H9 (cell line): Measurements from ENCODE around the gene ADTRP. TPM values are rescaled to one million over a fixed set of nuclear protein-coding genes. Genes with fewer than 3 reads are reported as not detected.

Source experiments
- DNase-seq: peaks from one replicate; pipeline ENCODE4 v3.0.0-alpha.2; 2017
- H2AFZ ChIP-seq: one replicate; pipeline ENCODE4 v1.6.1; 2013; ENCODE audit warnings: mild to moderate bottlenecking, low read length, control low read depth, moderate library complexity
- H2AK5ac ChIP-seq: 2 replicates; pipeline ENCODE4 v1.6.1; 2013; ENCODE audit warnings: low read length, control low read depth, mixed read lengths; ENCODE audit not compliant: insufficient read length
- H2BK120ac ChIP-seq: one replicate; pipeline ENCODE4 v1.6.1; 2013; ENCODE audit warnings: low read depth, mild to moderate bottlenecking, low read length, control low read depth, inconsistent platforms; ENCODE audit not compliant: poor library complexity, severe bottlenecking
- H2BK12ac ChIP-seq: 2 replicates; pipeline ENCODE4 v1.6.1; 2013; ENCODE audit warnings: low read length, control low read depth, mixed read lengths, low read depth; ENCODE audit not compliant: insufficient read length
- H2BK15ac ChIP-seq: 2 replicates; pipeline ENCODE4 v1.6.1; 2013; ENCODE audit warnings: low read depth, low read length, control low read depth
- H2BK20ac ChIP-seq: one replicate; pipeline ENCODE4 v1.6.1; 2013; ENCODE audit warnings: low read depth, mild to moderate bottlenecking, low read length, control low read depth, inconsistent platforms; ENCODE audit not compliant: poor library complexity, severe bottlenecking
- H2BK5ac ChIP-seq: 2 replicates; pipeline ENCODE4 v1.6.1; 2013; ENCODE audit warnings: low read length, control low read depth, mixed read lengths; ENCODE audit not compliant: insufficient read length
- H3K14ac ChIP-seq: 2 replicates; pipeline ENCODE4 v1.6.1; 2013; ENCODE audit warnings: low read length, control low read depth; ENCODE audit not compliant: insufficient read depth
- H3K18ac ChIP-seq: 2 replicates; pipeline ENCODE4 v1.6.1; 2013; ENCODE audit warnings: low read depth, mild to moderate bottlenecking, mixed read lengths, low read length, control low read depth; ENCODE audit not compliant: insufficient read length
- H3K23ac ChIP-seq: 2 replicates; pipeline ENCODE4 v1.6.1; 2013; ENCODE audit warnings: low read length, control low read depth, mixed read lengths, low read depth; ENCODE audit not compliant: insufficient read length
- H3K23me2 ChIP-seq: 2 replicates; pipeline ENCODE4 v1.6.1; 2013; ENCODE audit warnings: low read depth, mild to moderate bottlenecking, mixed read lengths, low read length, control low read depth; ENCODE audit not compliant: insufficient read length, poor library complexity, severe bottlenecking
- H3K27ac ChIP-seq: 2 replicates; pipeline ENCODE4 v1.5.1; 2013; ENCODE audit warnings: low read length, control low read depth, mixed read lengths, low read depth; ENCODE audit not compliant: insufficient read length
- H3K27me3 ChIP-seq: 2 replicates; pipeline ENCODE4 v1.6.1; 2013; ENCODE audit warnings: low read length, control low read depth, inconsistent platforms; ENCODE audit not compliant: insufficient read depth
- H3K4ac ChIP-seq: 2 replicates; pipeline ENCODE4 v1.6.1; 2013; ENCODE audit warnings: low read depth, mild to moderate bottlenecking, control low read depth, inconsistent platforms, low read length, moderate library complexity
- H3K4me1 ChIP-seq: 2 replicates; pipeline ENCODE4 v1.6.1; 2013; ENCODE audit warnings: low read length, control low read depth, inconsistent platforms; ENCODE audit not compliant: insufficient read depth
- H3K4me2 ChIP-seq: 2 replicates; pipeline ENCODE4 v1.6.1; 2013; ENCODE audit warnings: low read length, control low read depth, mixed read lengths; ENCODE audit not compliant: insufficient read length, insufficient read depth
- H3K56ac ChIP-seq: 2 replicates; pipeline ENCODE4 v1.6.1; 2013; ENCODE audit warnings: low read depth, mild to moderate bottlenecking, mixed read lengths, low read length, control low read depth; ENCODE audit not compliant: insufficient read length
- H3K79me1 ChIP-seq: 2 replicates; pipeline ENCODE4 v1.6.1; 2013; ENCODE audit warnings: low read depth, mild to moderate bottlenecking, moderate library complexity, low read length, control low read depth, inconsistent platforms; ENCODE audit not compliant: insufficient read depth, poor library complexity, severe bottlenecking
- H3K79me2 ChIP-seq: 2 replicates; pipeline ENCODE4 v1.6.1; 2013; ENCODE audit warnings: low read length, control low read depth, inconsistent platforms; ENCODE audit not compliant: insufficient read depth
- H3K9ac ChIP-seq: 2 replicates; pipeline ENCODE4 v1.6.1; 2013; ENCODE audit warnings: low read length, control low read depth, mixed read lengths; ENCODE audit not compliant: insufficient read length; ENCODE audit errors: extremely low read depth
- H3K9me3 ChIP-seq: one replicate; pipeline ENCODE4 v1.6.1; 2013; ENCODE audit warnings: low read depth, low read length, inconsistent platforms; ENCODE audit not compliant: control insufficient read depth
- H3T11ph ChIP-seq: one replicate; pipeline ENCODE4 v1.6.1; 2013; ENCODE audit warnings: mild to moderate bottlenecking, low read length, control low read depth, inconsistent platforms
- H4K20me1 ChIP-seq: one replicate; pipeline ENCODE4 v1.6.1; 2013; ENCODE audit not compliant: control insufficient read depth, insufficient read length, insufficient read depth
- H4K5ac ChIP-seq: 2 replicates; pipeline ENCODE4 v1.6.1; 2013; ENCODE audit warnings: low read depth, mild to moderate bottlenecking, mixed read lengths, low read length, control low read depth; ENCODE audit not compliant: insufficient read length
- H4K8ac ChIP-seq: replicated peaks from 2 replicates; pipeline ENCODE4 v1.6.1; 2013; ENCODE audit warnings: low read length, control low read depth, mixed read lengths, low read depth; ENCODE audit not compliant: insufficient read length
- H4K91ac ChIP-seq: 2 replicates; pipeline ENCODE4 v1.6.1; 2013; ENCODE audit warnings: low read depth, mild to moderate bottlenecking, moderate library complexity, mixed read lengths, low read length, control low read depth; ENCODE audit not compliant: insufficient read length
- H3K27ac Mint-ChIP-seq, 3 experiments: 2 replicates in 2 of 3; 3 replicates in 1 of 3; pipeline ENCODE4 v1.8.0; 2020 to 2021; ENCODE audit warnings: mixed read lengths in 3 of 3, mild to moderate bottlenecking in 1 of 3, moderate library complexity in 1 of 3
- H3K27me3 Mint-ChIP-seq: 2 replicates; pipeline ENCODE4 v1.8.0; 2021; ENCODE audit warnings: low read depth, mild to moderate bottlenecking, moderate library complexity, mixed read lengths
- H3K36me3 Mint-ChIP-seq, 3 experiments: 2 replicates in 2 of 3; 3 replicates in 1 of 3; pipeline ENCODE4 v1.8.0; 2020 to 2021; ENCODE audit warnings: low read depth in 3 of 3, mixed read lengths in 3 of 3; ENCODE audit not compliant: insufficient read depth in 1 of 3
- H3K4me1 Mint-ChIP-seq, 2 experiments: 2 replicates each; pipeline ENCODE4 v1.8.0; 2020; ENCODE audit warnings: mixed read lengths in 2 of 2
- H3K4me3 Mint-ChIP-seq, 2 experiments: 2 replicates in 1 of 2; 3 replicates in 1 of 2; pipeline ENCODE4 v1.8.0; 2020 to 2021; ENCODE audit warnings: mild to moderate bottlenecking in 2 of 2, mixed read lengths in 2 of 2, moderate library complexity in 1 of 2
- H3K9me3 Mint-ChIP-seq, 2 experiments: 2 replicates in 1 of 2; 3 replicates in 1 of 2; pipeline ENCODE4 v1.8.0; 2020; ENCODE audit warnings: mild to moderate bottlenecking in 2 of 2, mixed read lengths in 2 of 2, moderate library complexity in 1 of 2
- WGBS: extraction: QIAGEN DNeasy Blood & Tissue Kit; methylation state at CpG from one replicate; pipeline ENCODE4 v1.1.7; 2013; ENCODE audit warnings: missing lambda C conversion rate, low lambda C conversion rate, mixed read lengths; ENCODE audit not compliant: insufficient read length; ENCODE audit errors: extremely low coverage; 5-methylcytosine and 5-hydroxymethylcytosine counted together
- total RNA-seq: library from RNA; stranded (reverse); gene quantifications from 2 replicates; pipeline ENCODE4 v1.2.1, GENCODE V29; 2021
- TF ChIP-seq, protein P1 (sequence below): fragments of 200-600 bp; sonication (generic); conservative IDR thresholded peaks from 3 replicates; pipeline ENCODE4 v1.8.0; 2021; ENCODE audit warnings: antibody characterized with exemption, mild to moderate bottlenecking

Gene ADTRP
- total RNA-seq, 1 experiment from 2014 or later = not detected

DNA sequence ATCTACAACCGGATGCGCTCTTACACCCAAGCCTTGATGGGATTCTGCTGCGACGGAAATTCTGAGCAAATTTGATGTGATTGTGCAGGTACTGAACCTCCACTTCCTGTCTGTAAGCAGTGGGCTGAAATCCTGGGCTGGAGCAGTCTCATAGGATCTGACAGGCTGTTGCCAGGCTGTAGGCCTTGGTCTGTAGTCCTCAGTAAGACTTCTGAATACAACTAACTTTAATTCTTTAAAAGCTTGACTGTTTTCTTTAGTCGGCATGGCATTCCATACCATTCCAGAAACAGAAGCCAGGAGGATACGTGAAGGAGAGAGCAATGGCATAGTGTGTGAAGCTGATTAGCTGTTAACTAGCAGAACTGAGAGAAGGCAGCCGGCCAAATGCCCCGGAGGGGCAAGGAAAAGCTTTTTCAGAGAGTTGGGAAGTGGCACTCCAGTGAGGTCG lies 68.3 kb downstream of the ADTRP start:
- Mint-ChIP-seq H3K9me3 (peaks cover 3 to 5% of the 10 kb centered on the region in 2 experiments; a peak in 2 of 5 replicates), H3K4me3 (no peak overlapping the region), H3K4me1 (peaks cover 7 to 10% of the 10 kb centered on the region in 2 experiments; a peak in 3 of 4 replicates), H3K27me3 (no peaks in the 10 kb centered on the region; the same call in 1 of the 2 replicates), H3K27ac (peak overlapping the region in 1 of 3 experiments; percentile 24; a peak in 1 of 7 replicates), H3K36me3 (peaks cover 0 to 3% (median 0%) of the 10 kb centered on the region in 3 experiments; a peak in 1 of 7 replicates)
- H2BK5ac ChIP-seq = no peak overlapping the region
- no peak overlapping the region for H3K4me2 ChIP-seq
- no peak overlapping the region for H2BK12ac ChIP-seq
- H2AK5ac ChIP-seq = no peak overlapping the region
- H4K20me1 ChIP-seq = no peaks in the 10 kb centered on the region
- H3K14ac ChIP-seq = no peak overlapping the region
- no peak overlapping the region for H2BK120ac ChIP-seq
- H3K23me2 ChIP-seq = no peaks in the 10 kb centered on the region
- H4K5ac ChIP-seq = no peak overlapping the region
- DNase-seq = no peak
- H3T11ph ChIP-seq = no peak overlapping the region
- H3K9me3 ChIP-seq = no peaks in the 10 kb centered on the region
- no peak overlapping the region for H3K23ac ChIP-seq
- no peak overlapping the region for H3K4ac ChIP-seq
- no peak overlapping the region for H4K91ac ChIP-seq
- TF ChIP-seq, protein P1, sequence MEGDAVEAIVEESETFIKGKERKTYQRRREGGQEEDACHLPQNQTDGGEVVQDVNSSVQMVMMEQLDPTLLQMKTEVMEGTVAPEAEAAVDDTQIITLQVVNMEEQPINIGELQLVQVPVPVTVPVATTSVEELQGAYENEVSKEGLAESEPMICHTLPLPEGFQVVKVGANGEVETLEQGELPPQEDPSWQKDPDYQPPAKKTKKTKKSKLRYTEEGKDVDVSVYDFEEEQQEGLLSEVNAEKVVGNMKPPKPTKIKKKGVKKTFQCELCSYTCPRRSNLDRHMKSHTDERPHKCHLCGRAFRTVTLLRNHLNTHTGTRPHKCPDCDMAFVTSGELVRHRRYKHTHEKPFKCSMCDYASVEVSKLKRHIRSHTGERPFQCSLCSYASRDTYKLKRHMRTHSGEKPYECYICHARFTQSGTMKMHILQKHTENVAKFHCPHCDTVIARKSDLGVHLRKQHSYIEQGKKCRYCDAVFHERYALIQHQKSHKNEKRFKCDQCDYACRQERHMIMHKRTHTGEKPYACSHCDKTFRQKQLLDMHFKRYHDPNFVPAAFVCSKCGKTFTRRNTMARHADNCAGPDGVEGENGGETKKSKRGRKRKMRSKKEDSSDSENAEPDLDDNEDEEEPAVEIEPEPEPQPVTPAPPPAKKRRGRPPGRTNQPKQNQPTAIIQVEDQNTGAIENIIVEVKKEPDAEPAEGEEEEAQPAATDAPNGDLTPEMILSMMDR = no peak
- H2BK15ac ChIP-seq = no peak overlapping the region
- WGBS = no CpG with 5 or more reads among the region's 9 CpGs
- H3K79me2 ChIP-seq = no peaks in the 10 kb centered on the region
- no peak overlapping the region for H3K56ac ChIP-seq
- H3K27ac ChIP-seq = no peak overlapping the region
- no peak overlapping the region for H2BK20ac ChIP-seq
- no peak overlapping the region for H2AFZ ChIP-seq
- H3K79me1 ChIP-seq = no peaks in the 10 kb centered on the region
- no peak overlapping the region for H3K18ac ChIP-seq
- H3K9ac ChIP-seq = no peak overlapping the region
- no peaks in the 10 kb centered on the region for H3K4me1 ChIP-seq
- no peaks in the 10 kb centered on the region for H3K27me3 ChIP-seq
- no peak overlapping the region for H4K8ac ChIP-seq
